DND-41 (cell line): ENCODE data around the gene SIPA1L3.

Source experiments
- CTCF ChIP-seq: IDR thresholded peaks from 2 replicates; pipeline ENCODE4 v1.5.1; 2012; ENCODE audit warnings: borderline replicate concordance, low read length, moderate library complexity, mild to moderate bottlenecking; ENCODE audit not compliant: poor library complexity, severe bottlenecking; ENCODE audit errors: extremely low read depth
- EZH2 ChIP-seq: IDR thresholded peaks from 3 replicates; pipeline ENCODE4 v1.6.1; 2012; ENCODE audit warnings: borderline replicate concordance, low read depth, mild to moderate bottlenecking, moderate library complexity, low read length, inconsistent platforms; ENCODE audit not compliant: severe bottlenecking

- TF ChIP-seq CTCF (no peak), EZH2 (no peak)
These were observed 66.7 kb downstream of the SIPA1L3 start for GRCh38 chr19:37973666-37974065.
